GM12892 (cell line): ENCODE data around the gene CRB3.

Source experiments
- POLR2A ChIP-seq: IDR thresholded peaks from 2 replicates; pipeline ENCODE4 v1.6.1; 2011; ENCODE audit warnings: low read depth, low read length, control low read depth
- POLR2AphosphoS5 ChIP-seq: IDR thresholded peaks from 2 replicates; pipeline ENCODE4 v1.6.1; 2011; ENCODE audit warnings: low read depth, low read length, control low read depth
- TAF1 ChIP-seq: IDR thresholded peaks from 2 replicates; pipeline ENCODE4 v1.6.1; 2011; ENCODE audit warnings: low read depth, mild to moderate bottlenecking, control low read depth, low read length, borderline replicate concordance

DNA sequence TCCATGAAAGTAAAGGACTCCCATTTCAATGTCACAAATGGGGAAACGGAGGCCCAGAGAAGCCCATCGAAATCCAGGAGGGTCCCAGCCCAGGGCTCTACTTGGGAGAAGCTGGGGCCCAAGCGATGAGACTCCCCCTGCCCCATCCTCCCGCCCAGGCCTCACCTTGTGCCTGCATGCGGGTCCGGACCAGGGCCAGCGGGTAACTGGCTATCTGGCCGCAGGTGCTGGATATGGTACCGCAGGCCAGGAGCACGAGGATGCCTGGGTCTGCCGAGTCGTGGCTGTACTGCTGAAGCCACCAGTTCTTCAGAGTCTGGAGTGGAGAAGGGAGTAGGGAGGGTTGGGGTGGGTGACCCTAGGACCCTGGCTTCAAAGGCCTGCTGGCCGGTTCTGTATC is 20.1 kb upstream of the CRB3 start:
- no peak for TF ChIP-seq POLR2AphosphoS5
- no peak for TF ChIP-seq POLR2A
- TF ChIP-seq TAF1: no peak
